COLO668 (cell line): ENCODE measurements around the gene FZD4.
"Not testable (repeated sequence)": the region's sequence is repeated elsewhere in the genome, so short reads cannot be mapped to it uniquely, and the experiment has no call there.

Experiments used
- DNase-seq: peaks from one replicate; lab custom pipeline; 2025; ENCODE audit not compliant: unreplicated experiment; lab: John Stamatoyannopoulos, UW

Gene FZD4

GRCh38 chr11:86977441-86978050 lies 22.4 kb upstream of the FZD4 start:
- DNase-seq = no peak

DNA sequence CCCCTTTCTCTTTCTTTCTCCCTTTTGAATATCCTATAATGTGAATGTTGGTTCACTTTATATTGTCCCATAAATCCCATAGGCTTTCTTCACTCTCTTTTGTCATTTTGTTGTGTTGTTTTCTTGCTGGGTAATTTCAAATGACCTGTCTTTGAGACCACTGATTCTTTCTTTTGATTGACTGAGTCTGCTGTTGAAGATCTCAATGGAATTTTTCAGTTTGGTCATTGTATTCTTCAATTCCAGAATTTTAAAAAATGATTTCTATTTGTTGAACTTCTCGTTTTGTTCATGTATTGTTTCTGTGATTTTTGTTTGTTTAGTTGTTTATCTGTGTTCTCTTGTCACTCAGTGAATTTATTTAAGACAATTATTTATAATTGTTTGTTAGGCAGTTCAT lies 17.5 kb upstream of the FZD4 start:
- DNase-seq = no peak

- DNase-seq = no peak
Measured at GRCh38 chr11:86969258-86969657, 14.1 kb upstream of the FZD4 start.

DNA sequence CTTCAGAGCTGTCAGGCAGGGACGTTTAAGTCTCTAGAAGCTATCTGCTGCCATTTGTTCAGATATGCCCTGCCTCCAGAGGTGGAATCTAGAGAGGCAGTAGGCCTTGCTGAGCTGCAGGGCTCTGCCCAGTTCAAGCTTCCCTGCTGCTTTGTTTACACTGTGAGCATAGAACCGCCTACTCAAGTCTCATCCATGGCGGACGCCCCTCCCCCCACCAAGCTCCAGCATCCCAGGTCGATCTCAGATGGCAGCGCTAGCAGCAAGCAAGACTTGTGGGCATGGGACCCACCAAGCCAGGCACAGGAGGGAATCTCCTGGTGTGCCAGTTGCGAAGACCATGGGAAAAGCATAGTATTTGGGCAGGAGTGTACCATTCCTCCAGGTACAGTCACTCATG lies 12.4 kb upstream of the FZD4 start:
- not testable (repeated sequence) for DNase-seq

DNA sequence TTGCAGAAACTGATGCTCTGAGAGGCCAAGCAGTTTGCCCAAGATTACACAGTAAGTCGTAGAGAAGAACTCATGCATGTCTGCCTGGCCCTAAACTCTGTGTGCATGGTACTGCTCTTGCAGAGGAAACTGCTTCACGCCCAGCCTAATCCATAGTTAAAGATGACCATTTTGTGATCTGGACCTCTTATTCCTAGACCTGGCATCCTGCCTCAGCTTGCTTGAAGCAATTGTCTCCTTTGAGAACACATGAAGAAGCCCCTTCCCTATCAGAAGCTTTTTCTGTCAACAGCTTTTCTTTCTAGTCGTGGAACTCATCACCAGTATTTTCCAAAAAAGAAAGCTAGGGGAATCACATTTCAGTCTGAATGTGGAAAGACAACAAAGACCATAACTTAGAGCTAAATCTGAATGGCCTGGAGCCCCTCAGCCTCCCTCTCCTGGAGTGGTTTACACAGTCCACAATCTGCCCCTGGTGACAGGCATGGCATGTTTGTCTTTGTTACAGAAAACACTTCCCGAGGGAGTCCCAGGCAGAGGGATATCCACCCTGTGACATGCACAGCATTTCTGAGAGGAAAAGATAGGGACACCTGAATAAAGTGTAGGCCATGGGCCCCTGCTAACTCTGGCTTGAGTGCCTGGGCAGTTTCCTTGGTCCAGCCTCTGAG lies 2.9 kb upstream of the FZD4 start:
- no peak for DNase-seq

DNA sequence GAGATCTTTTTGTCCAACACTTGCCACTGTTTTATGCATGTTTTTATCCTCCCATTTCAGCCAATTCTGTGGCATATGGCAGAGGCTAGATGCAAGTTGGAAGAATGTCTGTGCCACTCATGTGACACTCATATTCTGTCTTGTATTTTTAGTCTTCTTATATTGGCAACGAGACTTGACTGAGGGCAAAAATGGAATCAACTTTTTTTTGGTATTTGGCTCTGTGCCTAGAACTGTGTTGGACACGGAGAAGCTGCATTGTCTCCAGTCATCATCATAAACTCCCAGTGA lies 1.7 kb upstream of the FZD4 start:
- no peak for DNase-seq

GRCh38 chr11:86955111-86955360 lies 159 bp downstream of the FZD4 start:
- no peak for DNase-seq

GRCh38 chr11:86954269-86955110 lies 705 bp downstream of the FZD4 start:
- DNase-seq = peak; percentile 41

GRCh38 chr11:86952221-86952875 lies 2.8 kb downstream of the FZD4 start:
- no peak for DNase-seq

DNA sequence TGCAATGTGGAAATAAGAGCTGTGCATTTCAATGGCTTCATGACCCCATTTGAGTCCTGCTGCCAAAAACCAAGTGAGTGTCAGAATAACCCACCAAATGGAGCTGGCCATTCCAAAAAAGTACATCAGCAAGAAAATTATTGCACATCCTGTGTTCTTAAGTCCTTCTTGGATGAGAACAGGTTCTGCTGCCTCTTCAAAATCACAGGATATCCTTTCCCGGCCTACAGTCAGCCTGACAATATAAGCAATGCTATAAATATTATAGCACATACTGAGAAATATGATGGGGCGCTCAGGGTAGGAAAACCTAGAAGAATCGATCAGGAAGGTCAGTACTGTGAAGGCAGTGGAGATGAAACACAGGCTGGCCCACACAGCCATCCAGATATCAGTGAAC lies 3.5 kb downstream of the FZD4 start:
- no peak for DNase-seq

GRCh38 chr11:86950661-86950995 lies 4.6 kb downstream of the FZD4 start:
- DNase-seq = no peak

DNA sequence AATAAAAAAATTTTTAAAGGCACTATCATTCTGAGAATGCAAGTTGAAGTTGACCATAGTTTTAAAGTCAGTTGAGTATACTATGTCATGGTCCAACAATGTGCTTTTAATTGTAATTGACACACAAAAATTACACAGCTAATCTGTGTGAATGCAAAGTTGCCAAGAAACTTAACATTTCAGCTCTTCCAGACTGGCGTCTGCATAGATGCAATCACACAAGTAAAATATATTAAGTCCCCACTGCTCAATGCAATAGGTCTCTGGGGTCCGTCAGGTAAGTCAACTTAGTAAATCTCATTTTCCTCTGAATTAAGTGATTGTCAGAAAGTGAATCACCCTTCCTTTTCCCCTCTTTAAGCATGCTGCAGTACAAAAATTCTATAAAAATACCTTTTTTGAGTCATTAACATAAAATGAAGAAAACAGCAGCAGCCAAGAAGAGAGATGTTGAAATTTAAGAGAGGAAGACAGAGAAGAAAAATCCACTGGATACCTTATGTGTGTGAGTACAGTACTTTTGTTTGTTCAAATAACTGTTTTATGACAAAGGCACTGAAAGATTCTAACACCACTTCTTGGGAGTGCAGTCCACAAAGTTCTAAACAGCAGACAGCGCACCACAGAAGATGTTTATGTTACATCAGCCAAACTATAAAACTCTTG lies 5.1 kb downstream of the FZD4 start:
- DNase-seq = no peak

- no peak for DNase-seq
Measured at GRCh38 chr11:86948733-86949132, 6.5 kb downstream of the FZD4 start.

- no peak for DNase-seq
Measured at GRCh38 chr11:86947541-86947940, 7.7 kb downstream of the FZD4 start.

- DNase-seq = not testable (repeated sequence)
Measured at GRCh38 chr11:86943505-86943904, 11.7 kb downstream of the FZD4 start.

DNA sequence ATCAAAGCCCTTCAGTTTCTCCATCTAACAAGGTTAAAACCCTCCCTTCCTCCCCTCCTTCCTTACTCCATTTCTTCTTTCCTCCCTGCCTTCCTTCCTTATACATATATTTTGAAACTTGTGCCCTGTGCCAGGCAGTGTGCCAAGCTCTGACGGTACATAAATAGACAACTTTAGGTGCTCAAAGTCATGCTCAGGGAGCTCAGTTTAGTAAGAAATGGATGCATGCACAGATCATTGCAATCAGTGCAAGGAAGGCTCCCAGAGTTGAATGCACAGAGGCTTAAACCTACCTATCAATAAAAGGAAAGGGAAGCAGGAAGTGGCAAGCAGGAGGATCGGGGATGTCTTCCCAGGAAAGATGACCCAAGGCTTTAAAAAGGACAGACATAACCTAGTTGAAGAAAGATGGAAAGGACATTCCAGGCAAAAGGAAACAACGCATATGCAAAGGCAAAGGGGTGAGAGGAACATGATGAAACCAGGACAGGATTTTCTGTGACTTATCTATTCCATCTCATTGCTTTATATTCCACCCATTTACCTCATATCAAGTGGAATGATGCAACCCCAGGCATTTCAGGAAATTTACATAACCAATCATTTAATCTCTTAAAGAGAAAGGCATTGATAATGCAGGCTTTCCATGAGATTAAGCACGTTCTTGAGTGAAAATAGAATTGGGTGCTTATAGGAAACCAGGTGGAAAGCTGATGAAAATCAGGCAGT lies 13.2 kb downstream of the FZD4 start:
- DNase-seq = no peak

DNA sequence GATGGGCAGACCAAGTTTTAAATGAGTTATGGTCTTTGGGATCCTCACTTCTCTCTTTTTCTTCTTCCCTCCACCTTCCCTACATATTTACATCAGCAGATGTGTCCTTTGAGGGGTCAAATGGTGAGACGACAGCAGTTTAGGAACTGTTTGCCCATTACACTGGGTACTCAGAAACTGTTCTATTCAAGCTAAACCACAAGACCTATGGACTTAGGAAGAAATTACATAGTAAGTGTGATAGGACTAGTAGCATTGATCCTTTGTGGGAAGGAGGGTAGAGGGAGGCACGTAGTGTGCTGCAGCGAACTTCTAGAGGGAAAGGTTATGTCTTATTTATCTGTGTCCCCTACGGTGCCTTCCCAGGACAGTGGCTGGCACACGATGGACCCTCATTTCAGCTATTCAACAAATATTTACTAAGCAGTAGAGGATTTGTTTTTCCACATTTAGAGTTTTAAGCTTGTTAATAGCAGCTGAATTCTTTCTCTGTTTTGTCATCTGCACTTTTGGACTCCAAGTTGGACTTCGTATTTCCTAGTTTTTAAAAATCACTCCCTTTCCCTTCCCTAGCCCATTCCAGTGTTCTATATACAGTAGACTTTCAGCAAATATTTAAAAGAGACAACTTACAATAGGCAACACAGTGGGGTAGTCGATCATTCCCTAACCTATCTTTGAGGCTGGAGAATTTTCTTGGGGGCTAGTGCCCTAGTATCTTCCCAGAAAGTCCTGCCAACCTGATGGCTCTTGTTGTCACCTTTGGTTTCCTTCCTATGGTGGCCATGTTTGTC lies 13.9 kb downstream of the FZD4 start:
- DNase-seq = no peak

- DNase-seq = no peak
Measured at GRCh38 chr11:86940122-86940777, 14.9 kb downstream of the FZD4 start.
